Measurements from ENCODE around the gene TAS2R60.
"Not testable (repeated sequence)": the region's sequence is repeated elsewhere in the genome, so short reads cannot be mapped to it uniquely, and the experiment has no call there.

The TAS2R60 gene

GRCh38 chr7:143410521-143411004 lies 32.7 kb upstream of the TAS2R60 start:
- DNase-seq, result no peak
- intact Hi-C loops (cut with DNase I), result loop anchor here (10.0 kb wide), 1 partner anchor 56 kb away; no protein-coding TSS in a partner anchor

GRCh38 chr7:143411976-143412708 lies 31.1 kb upstream of the TAS2R60 start:
- no peak for DNase-seq
- intact Hi-C loops (cut with DNase I), result loop anchor here (10.0 kb wide), 1 partner anchor 57 kb away; no protein-coding TSS in a partner anchor

- intact Hi-C loops (cut with DNase I), result loop anchor here (10.0 kb wide), 1 partner anchor 58 kb away; no protein-coding TSS in a partner anchor
- DNase-seq, result no peak
These were observed 30.1 kb upstream of the TAS2R60 start for GRCh38 chr7:143413123-143413522.

GRCh38 chr7:143415209-143415608 lies 28.0 kb upstream of the TAS2R60 start:
- intact Hi-C loops (cut with DNase I), result loop anchor here (10.0 kb wide), 1 partner anchor 60 kb away; no protein-coding TSS in a partner anchor
- DNase-seq, result not testable (repeated sequence)

GRCh38 chr7:143415742-143416397 lies 27.4 kb upstream of the TAS2R60 start:
- intact Hi-C loops (cut with DNase I), result loop anchor here (2.0 to 10.0 kb wide), 4 partner anchors 35 to 175 kb away; partner anchors contain the start of gene ZYX
- no peak for DNase-seq

- DNase-seq, result no peak
These were observed 26.6 kb upstream of the TAS2R60 start for GRCh38 chr7:143416565-143417149.

GRCh38 chr7:143417734-143418383 lies 25.4 kb upstream of the TAS2R60 start:
- intact Hi-C loops (cut with DNase I), result loop anchor here (2.0 to 10.0 kb wide), 4 partner anchors 37 to 177 kb away; partner anchors contain the start of gene ZYX
- DNase-seq, result no peak

More at GRCh38 chr7:143416565-143417149, 26.6 kb upstream of the TAS2R60 start:
- intact Hi-C loops (cut with DNase I), result loop anchor here (2.0 to 10.0 kb wide), 4 partner anchors 36 to 176 kb away; partner anchors contain the start of gene ZYX

- intact Hi-C loops (cut with DNase I), result loop anchor here (10.0 kb wide), 1 partner anchor 64 kb away; no protein-coding TSS in a partner anchor
- DNase-seq, result no peak
These were observed 24.4 kb upstream of the TAS2R60 start for GRCh38 chr7:143418681-143419458.

GRCh38 chr7:143419880-143420279 lies 23.4 kb upstream of the TAS2R60 start:
- intact Hi-C loops (cut with DNase I), result loop anchor here (10.0 kb wide), 1 partner anchor 65 kb away; no protein-coding TSS in a partner anchor
- DNase-seq, result no peak

- intact Hi-C loops (cut with DNase I); DNase-seq: not testable (repeated sequence)
These were observed 22.6 kb upstream of the TAS2R60 start for GRCh38 chr7:143420624-143421023.

GRCh38 chr7:143422033-143422432 lies 21.2 kb upstream of the TAS2R60 start:
- intact Hi-C loops (cut with DNase I), result no loop called here

GRCh38 chr7:143424476-143424875 lies 18.8 kb upstream of the TAS2R60 start:
- DNase-seq; intact Hi-C loops (cut with DNase I): not testable (repeated sequence)

More at GRCh38 chr7:143422033-143422432, 21.2 kb upstream of the TAS2R60 start:
- DNase-seq, result peak in 1 of 10 donors; percentile 43

- intact Hi-C loops (cut with DNase I), result no loop called here
These were observed 16.6 kb upstream of the TAS2R60 start for GRCh38 chr7:143426479-143427142.

GRCh38 chr7:143429770-143430698 lies 13.2 kb upstream of the TAS2R60 start:
- DNase-seq, result no peak
- intact Hi-C loops (cut with DNase I), result no loop called here

More at GRCh38 chr7:143426479-143427142, 16.6 kb upstream of the TAS2R60 start:
- no peak for DNase-seq

- no peak for DNase-seq
- intact Hi-C loops (cut with DNase I), result no loop called here
These were observed 12.1 kb upstream of the TAS2R60 start for GRCh38 chr7:143431109-143431508.

- DNase-seq, result no peak
- intact Hi-C loops (cut with DNase I), result no loop called here
These were observed 9.5 kb upstream of the TAS2R60 start for GRCh38 chr7:143433759-143434158.

- no peak for DNase-seq
- intact Hi-C loops (cut with DNase I), result no loop called here
These were observed 8.6 kb upstream of the TAS2R60 start for GRCh38 chr7:143434660-143435059.

- DNase-seq, result no peak
- intact Hi-C loops (cut with DNase I), result no loop called here
These were observed 8.0 kb upstream of the TAS2R60 start for GRCh38 chr7:143435266-143435665.
